ENCODE measurements around the gene SLC7A5.
"Not testable (repeated sequence)": the region's sequence is repeated elsewhere in the genome, so short reads cannot be mapped to it uniquely, and the experiment has no call there.

The SLC7A5 gene

DNA sequence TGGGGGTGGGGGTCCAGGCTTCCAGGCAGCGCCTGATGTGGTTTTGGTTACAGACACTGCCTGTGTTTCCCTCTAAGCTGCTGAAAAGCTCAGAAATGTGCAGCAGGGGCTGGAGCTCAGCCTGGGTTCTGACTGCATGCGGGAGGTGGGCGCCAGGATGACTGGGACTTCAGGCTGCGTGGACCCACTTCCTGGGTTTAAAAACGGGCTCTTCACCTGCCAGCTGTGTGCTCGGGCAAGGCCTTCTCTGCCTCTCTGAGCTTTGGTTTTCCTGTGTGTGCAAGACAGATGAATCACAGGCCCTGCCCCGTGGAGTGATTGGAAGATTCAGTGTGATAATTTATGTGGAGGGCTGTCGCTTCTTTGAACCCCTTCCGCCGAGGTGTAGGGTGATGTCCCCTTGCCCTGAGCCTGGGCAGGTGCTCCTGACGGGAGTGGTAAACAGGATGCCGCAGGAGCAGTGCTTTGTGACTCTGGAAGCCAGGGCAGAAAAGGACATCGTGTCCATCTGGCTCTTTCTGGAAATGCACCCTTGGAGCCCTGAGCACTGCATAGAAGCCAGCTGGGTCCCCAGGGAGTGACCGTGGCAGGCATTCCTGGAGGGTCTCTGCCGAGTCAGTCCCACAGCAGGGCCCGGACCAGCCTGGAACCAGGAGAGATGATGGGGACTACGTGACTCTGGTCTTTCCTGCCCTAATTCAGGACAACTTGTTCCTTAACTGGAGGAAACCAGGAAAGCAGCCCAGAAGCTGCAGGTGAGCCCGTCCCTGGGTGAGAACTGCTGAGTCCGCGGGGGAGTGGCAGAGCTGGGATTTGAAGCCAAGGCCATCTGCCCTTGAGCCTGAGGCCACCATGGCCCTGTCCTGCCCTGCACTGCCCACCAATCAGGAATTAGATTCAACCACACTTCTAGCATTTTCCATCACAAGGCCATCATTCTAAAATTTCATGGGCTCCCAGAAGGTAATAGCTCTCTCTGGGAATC, 28.5 kb upstream of the SLC7A5 start:
- in situ Hi-C loops (cut with MboI; ENCODE audit: low sequenced_read_pairs, unreplicated experiment), result no loop called here
- TF ChIP-seq, protein P1, sequence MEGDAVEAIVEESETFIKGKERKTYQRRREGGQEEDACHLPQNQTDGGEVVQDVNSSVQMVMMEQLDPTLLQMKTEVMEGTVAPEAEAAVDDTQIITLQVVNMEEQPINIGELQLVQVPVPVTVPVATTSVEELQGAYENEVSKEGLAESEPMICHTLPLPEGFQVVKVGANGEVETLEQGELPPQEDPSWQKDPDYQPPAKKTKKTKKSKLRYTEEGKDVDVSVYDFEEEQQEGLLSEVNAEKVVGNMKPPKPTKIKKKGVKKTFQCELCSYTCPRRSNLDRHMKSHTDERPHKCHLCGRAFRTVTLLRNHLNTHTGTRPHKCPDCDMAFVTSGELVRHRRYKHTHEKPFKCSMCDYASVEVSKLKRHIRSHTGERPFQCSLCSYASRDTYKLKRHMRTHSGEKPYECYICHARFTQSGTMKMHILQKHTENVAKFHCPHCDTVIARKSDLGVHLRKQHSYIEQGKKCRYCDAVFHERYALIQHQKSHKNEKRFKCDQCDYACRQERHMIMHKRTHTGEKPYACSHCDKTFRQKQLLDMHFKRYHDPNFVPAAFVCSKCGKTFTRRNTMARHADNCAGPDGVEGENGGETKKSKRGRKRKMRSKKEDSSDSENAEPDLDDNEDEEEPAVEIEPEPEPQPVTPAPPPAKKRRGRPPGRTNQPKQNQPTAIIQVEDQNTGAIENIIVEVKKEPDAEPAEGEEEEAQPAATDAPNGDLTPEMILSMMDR (IDR thresholded peaks at IDR 0.05; ENCODE audit: borderline replicate concordance, control extremely low read depth, extremely low read depth, insufficient read depth, missing control alignments), result no peak
- no peak for DNase-seq (ENCODE audit: low spot score)

DNA sequence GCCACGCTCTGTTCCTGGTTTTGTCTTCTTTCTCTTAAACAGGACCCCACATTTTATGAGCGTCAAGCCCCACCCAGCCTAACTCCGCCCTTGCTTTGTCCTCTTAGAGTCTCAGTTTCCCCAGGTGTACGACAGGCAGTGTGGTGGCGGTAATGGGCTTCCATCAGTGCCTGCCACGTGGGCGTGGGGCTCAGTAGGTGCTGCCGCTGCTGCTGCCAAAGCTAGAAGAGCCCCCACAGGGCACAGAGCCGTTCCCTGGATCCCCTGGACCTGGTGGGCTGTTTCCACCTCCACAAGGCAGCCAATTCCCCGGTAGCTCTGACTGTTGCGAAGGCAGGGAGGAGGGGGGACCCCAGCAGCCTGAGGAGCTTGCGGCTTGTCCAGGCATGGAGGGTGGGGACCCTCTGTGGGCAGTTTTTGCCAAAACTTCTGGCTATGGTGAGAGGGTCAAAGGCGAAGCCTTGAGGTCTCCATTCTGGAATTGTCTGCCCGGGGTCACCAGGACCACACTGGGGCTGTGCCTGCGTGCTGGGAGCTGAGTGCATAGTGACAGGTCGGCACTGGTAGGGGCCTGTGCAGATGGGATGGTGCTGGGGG, 27.7 kb upstream of the SLC7A5 start:
- DNase-seq (ENCODE audit: low spot score); in situ Hi-C loops (cut with MboI; ENCODE audit: low sequenced_read_pairs, unreplicated experiment): not testable (repeated sequence)

- in situ Hi-C loops (cut with MboI; ENCODE audit: low sequenced_read_pairs, unreplicated experiment); DNase-seq (ENCODE audit: low spot score): not testable (repeated sequence)
Observed at GRCh38 chr16:87896176-87896890, 27.0 kb upstream of the SLC7A5 start.

DNA sequence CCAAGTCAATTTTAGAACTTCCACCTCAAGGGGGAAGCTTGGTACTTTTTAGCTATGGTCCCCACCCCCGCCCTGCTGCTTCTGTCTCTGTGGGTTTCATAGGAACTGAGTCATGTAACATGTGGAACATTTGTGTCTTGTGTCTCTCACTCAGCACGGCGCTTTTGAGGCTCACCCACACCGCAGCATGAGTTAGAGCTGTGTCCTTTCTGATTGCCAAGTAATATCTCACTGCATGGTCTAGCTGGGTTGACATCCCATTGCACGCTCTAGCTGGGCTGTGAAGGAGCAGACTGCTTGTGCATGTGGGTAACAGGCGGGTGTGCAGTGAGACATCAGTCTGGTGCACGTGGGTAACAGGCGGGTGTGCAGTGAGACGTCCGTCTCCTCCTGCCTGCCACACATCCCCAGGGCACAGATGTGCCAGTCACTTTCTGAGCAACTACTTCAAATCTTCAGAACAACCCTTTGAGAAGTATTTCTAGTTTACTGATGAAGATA, 26.4 kb upstream of the SLC7A5 start:
- DNase-seq (ENCODE audit: low spot score), result peak; percentile 75
- TF ChIP-seq, protein P1 (IDR thresholded peaks at IDR 0.05; ENCODE audit: borderline replicate concordance, control extremely low read depth, extremely low read depth, insufficient read depth, missing control alignments), result no peak
- in situ Hi-C loops (cut with MboI; ENCODE audit: low sequenced_read_pairs, unreplicated experiment), result no loop called here

DNA sequence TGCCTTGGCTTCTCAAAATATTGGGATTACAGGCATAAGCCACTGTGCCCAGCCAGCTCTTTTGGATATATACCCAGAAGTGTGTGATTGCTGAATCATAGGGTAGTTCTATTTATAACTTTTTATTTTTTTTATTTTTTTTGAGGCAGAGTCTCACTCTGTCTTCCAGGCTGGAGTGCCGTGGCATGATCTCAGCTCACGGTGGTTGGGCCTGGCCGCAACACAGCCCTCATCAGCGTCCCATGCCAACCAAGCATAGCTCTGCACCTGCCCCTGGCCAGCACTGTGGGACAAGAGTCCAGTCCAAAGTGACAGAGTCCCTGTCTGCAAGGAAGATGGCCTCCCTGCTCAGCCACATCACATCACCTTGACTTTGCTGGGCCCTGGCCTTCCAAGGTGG, 24.7 kb upstream of the SLC7A5 start:
- in situ Hi-C loops (cut with MboI; ENCODE audit: low sequenced_read_pairs, unreplicated experiment); DNase-seq (ENCODE audit: low spot score): not testable (repeated sequence)

DNA sequence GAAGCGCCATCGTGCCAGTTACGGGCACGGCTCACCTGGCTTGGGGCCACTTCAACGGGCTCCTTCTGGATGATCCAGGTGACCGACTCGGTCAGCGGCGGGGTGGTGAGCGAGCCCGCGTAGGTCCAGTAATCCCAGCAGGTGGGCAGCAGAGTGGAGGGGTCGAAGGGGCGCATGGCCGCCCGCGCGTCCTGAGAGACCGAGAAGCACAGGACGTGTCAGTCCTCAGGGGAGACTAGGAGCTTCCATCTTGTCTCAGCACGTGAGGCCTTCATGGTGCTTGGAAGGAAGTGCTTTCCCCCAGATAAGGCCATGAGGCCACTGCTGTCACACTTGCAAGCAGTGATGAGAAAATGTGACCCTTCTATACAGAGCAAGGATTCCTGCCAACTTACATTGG, 22.5 kb upstream of the SLC7A5 start:
- in situ Hi-C loops (cut with MboI; ENCODE audit: low sequenced_read_pairs, unreplicated experiment), result no loop called here
- no peak for DNase-seq (ENCODE audit: low spot score)
- TF ChIP-seq, protein P1 (IDR thresholded peaks at IDR 0.05; ENCODE audit: borderline replicate concordance, control extremely low read depth, extremely low read depth, insufficient read depth, missing control alignments), result no peak

DNA sequence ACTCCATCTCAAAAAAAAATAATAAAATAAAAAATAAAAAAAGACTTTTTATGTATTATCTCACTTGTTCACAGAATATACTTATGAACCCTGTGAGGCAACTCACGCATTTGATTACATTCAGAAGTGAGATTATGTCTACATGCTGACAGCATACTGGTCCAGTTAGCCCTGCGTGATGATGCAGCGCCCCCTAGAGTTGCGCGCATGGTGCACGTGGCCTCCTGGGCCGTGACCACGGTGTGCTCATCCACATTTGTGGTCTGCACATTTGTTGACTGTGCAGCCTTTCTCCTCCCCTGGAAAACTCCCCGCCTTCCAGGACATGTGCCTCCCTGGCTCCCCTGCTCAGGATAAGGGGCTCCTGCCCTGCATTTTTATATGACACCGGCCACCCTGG, 20.5 kb upstream of the SLC7A5 start:
- in situ Hi-C loops (cut with MboI; ENCODE audit: low sequenced_read_pairs, unreplicated experiment); DNase-seq (ENCODE audit: low spot score): not testable (repeated sequence)

DNA sequence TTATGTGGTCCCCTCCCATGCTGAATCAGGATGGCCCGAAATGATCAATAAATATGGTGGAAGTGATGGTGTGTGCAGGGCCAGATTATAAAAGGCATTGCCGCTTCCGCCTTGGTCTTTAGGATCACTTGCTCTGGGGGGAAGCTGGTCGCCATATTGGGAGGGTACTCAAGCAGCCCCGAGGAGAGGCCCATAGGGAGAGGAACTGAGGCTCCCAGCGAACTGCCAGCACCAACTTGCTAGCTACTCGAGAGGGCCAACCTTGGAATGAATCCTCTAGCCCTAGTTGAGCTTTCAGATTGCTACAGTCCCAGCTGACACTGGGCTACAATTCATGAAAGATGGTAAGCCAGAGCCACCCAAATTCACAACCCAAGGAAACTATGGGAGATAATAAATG, 19.0 kb upstream of the SLC7A5 start:
- in situ Hi-C loops (cut with MboI; ENCODE audit: low sequenced_read_pairs, unreplicated experiment); DNase-seq (ENCODE audit: low spot score): not testable (repeated sequence)

- DNase-seq (ENCODE audit: low spot score); in situ Hi-C loops (cut with MboI; ENCODE audit: low sequenced_read_pairs, unreplicated experiment): not testable (repeated sequence)
Observed at GRCh38 chr16:87887931-87888330, 18.6 kb upstream of the SLC7A5 start.

- in situ Hi-C loops (cut with MboI; ENCODE audit: low sequenced_read_pairs, unreplicated experiment); DNase-seq (ENCODE audit: low spot score): not testable (repeated sequence)
Observed at GRCh38 chr16:87885371-87885967, 16.2 kb upstream of the SLC7A5 start.
